ENCODE results near the gene CNTN4. TPM values are rescaled to one million over a fixed set of nuclear protein-coding genes. Genes with fewer than 3 reads are reported as not detected.

Gene CNTN4
- total RNA-seq, 1 donor from 2014 or later, result not detected

DNA sequence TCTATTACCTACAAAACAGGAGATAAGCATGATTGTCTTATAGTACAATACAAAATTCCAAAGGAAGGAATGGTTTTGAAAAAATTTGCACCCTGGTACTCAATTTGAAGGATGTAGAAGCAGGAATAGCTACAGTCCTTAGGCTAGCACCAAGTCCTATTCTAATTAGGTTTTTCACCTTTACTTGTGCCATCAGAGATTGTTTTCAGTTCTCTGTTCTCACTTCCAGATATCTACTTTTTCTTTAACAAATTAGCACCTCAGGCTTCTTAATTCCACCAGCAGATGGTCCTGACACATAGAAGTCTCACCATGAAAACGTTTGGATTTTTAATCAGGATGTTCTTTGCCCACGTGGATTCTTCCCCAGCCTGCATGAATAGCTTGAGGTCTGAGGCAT is 967.7 kb downstream of the CNTN4 start:
- no peak overlapping the region for H2AFZ ChIP-seq (ENCODE audit: low read depth, low read length)
- Mint-ChIP-seq H3K27ac (ENCODE audit: unreplicated experiment) (no peak overlapping the region), H3K9me3 (ENCODE audit: unreplicated experiment) (peaks cover 6% of the 10 kb centered on the region), H3K4me1 (ENCODE audit: low read depth, unreplicated experiment) (no peaks in the 10 kb centered on the region), H3K4me3 (ENCODE audit: unreplicated experiment) (no peak overlapping the region), H3K36me3 (ENCODE audit: low read depth, unreplicated experiment) (no peaks in the 10 kb centered on the region), H3K27me3 (ENCODE audit: low read depth, unreplicated experiment) (no peaks in the 10 kb centered on the region)
- H3K4me1 ChIP-seq (ENCODE audit: insufficient read depth, low read length), result no peaks in the 10 kb centered on the region
- no peak overlapping the region for H3K9ac ChIP-seq (ENCODE audit: low read length)
- FAIRE-seq, result no peak
- H3K27ac ChIP-seq (ENCODE audit: low read depth, low read length), result no peak overlapping the region
- no peaks in the 10 kb centered on the region for H3K27me3 ChIP-seq (ENCODE audit: insufficient read depth, low read length)
- H3K36me3 ChIP-seq (ENCODE audit: insufficient read depth, low read length), result no peaks in the 10 kb centered on the region
- no peaks in the 10 kb centered on the region for H3K9me3 ChIP-seq (ENCODE audit: insufficient read depth, low read depth, low read length)
- TF ChIP-seq EZH2 (IDR thresholded peaks at IDR 0.05; ENCODE audit: insufficient read depth, low read length), result no peak
- TF ChIP-seq, protein P1, sequence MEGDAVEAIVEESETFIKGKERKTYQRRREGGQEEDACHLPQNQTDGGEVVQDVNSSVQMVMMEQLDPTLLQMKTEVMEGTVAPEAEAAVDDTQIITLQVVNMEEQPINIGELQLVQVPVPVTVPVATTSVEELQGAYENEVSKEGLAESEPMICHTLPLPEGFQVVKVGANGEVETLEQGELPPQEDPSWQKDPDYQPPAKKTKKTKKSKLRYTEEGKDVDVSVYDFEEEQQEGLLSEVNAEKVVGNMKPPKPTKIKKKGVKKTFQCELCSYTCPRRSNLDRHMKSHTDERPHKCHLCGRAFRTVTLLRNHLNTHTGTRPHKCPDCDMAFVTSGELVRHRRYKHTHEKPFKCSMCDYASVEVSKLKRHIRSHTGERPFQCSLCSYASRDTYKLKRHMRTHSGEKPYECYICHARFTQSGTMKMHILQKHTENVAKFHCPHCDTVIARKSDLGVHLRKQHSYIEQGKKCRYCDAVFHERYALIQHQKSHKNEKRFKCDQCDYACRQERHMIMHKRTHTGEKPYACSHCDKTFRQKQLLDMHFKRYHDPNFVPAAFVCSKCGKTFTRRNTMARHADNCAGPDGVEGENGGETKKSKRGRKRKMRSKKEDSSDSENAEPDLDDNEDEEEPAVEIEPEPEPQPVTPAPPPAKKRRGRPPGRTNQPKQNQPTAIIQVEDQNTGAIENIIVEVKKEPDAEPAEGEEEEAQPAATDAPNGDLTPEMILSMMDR (IDR thresholded peaks at IDR 0.05; ENCODE audit: insufficient read depth, low read depth, low read length), result no peak
- H3K4me2 ChIP-seq (ENCODE audit: low read length), result no peak overlapping the region
- no peak for DNase-seq (ENCODE audit: low read depth)
- H3K79me2 ChIP-seq (ENCODE audit: insufficient read depth, low read length), result no peaks in the 10 kb centered on the region
- H3K4me3 ChIP-seq (ENCODE audit: insufficient read depth, low read depth, low read length), result no peak overlapping the region
- no peaks in the 10 kb centered on the region for H4K20me1 ChIP-seq (ENCODE audit: insufficient read depth, low read length)

DNA sequence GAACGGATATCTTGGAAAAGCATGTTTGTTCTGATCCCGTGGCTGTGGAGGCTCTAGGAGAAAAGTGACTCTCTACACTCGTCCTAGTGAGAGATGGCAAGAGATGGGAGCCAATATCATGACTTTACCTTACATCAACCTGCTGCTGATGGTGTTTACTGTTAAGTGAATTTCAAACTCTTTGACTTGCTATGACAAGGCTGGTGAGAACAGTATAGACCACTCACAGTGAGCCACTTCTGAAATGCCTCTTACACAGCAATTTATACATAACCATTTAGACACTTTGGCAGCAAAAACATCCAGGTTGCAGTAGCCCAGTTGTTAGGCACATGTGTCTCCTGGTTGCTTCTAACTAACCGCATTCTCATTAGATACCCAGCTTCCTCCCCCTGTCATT is 968.2 kb downstream of the CNTN4 start:
- Histone ChIP-seq H3K9me3 (ENCODE audit: insufficient read depth, low read depth, low read length) (no peaks in the 10 kb centered on the region), H2AFZ (ENCODE audit: low read depth, low read length) (no peak overlapping the region), H3K4me3 (ENCODE audit: insufficient read depth, low read depth, low read length) (no peak overlapping the region), H4K20me1 (ENCODE audit: insufficient read depth, low read length) (no peaks in the 10 kb centered on the region), H3K4me2 (ENCODE audit: low read length) (no peak overlapping the region), H3K79me2 (ENCODE audit: insufficient read depth, low read length) (no peaks in the 10 kb centered on the region), H3K27me3 (ENCODE audit: insufficient read depth, low read length) (no peaks in the 10 kb centered on the region), H3K36me3 (ENCODE audit: insufficient read depth, low read length) (no peaks in the 10 kb centered on the region), H3K4me1 (ENCODE audit: insufficient read depth, low read length) (no peaks in the 10 kb centered on the region), H3K9ac (ENCODE audit: low read length) (no peak overlapping the region), H3K27ac (ENCODE audit: low read depth, low read length) (no peak overlapping the region)
- no peak for TF ChIP-seq EZH2 (IDR thresholded peaks at IDR 0.05; ENCODE audit: insufficient read depth, low read length)
- TF ChIP-seq, protein P1 (IDR thresholded peaks at IDR 0.05; ENCODE audit: insufficient read depth, low read depth, low read length), result no peak
- Mint-ChIP-seq H3K9me3 (ENCODE audit: unreplicated experiment) (peaks cover 6% of the 10 kb centered on the region), H3K36me3 (ENCODE audit: low read depth, unreplicated experiment) (no peaks in the 10 kb centered on the region), H3K4me1 (ENCODE audit: low read depth, unreplicated experiment) (no peaks in the 10 kb centered on the region), H3K4me3 (ENCODE audit: unreplicated experiment) (no peak overlapping the region), H3K27me3 (ENCODE audit: low read depth, unreplicated experiment) (no peaks in the 10 kb centered on the region), H3K27ac (ENCODE audit: unreplicated experiment) (no peak overlapping the region)
- FAIRE-seq (no peak), DNase-seq (ENCODE audit: low read depth) (no peak)

DNA sequence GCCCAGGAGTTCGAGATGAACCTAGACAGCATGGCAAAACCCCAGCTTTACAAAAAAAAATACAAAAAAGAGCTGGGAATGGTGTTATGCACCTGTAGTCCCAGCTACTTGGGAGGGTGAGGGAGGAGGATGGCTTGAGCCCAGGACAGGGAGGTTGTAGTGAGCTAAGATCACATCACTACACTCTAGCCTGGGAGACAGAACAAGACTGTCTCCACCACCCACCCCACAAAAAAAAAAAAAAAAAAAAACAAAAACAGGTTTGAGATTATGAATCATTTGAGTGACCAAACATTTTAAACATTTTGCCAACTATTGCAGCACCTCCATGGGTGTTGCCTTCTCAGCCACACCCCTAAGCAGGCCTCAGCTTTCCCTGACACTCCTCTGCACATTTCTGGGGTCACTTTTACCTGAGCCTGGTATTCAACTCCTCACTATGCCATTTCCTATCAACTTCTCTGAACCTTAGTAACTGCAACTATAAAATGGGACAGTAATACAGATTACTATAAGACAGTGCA is 969.8 kb downstream of the CNTN4 start:
- Histone ChIP-seq H3K9ac (ENCODE audit: low read length) (no peak overlapping the region), H3K9me3 (ENCODE audit: insufficient read depth, low read depth, low read length) (no peaks in the 10 kb centered on the region), H3K4me1 (ENCODE audit: insufficient read depth, low read length) (no peaks in the 10 kb centered on the region), H3K27ac (ENCODE audit: low read depth, low read length) (no peak overlapping the region), H3K27me3 (ENCODE audit: insufficient read depth, low read length) (no peaks in the 10 kb centered on the region), H2AFZ (ENCODE audit: low read depth, low read length) (no peak overlapping the region), H3K79me2 (ENCODE audit: insufficient read depth, low read length) (no peaks in the 10 kb centered on the region), H3K36me3 (ENCODE audit: insufficient read depth, low read length) (no peaks in the 10 kb centered on the region), H3K4me2 (ENCODE audit: low read length) (no peak overlapping the region), H4K20me1 (ENCODE audit: insufficient read depth, low read length) (no peaks in the 10 kb centered on the region), H3K4me3 (ENCODE audit: insufficient read depth, low read depth, low read length) (no peak overlapping the region)
- H3K4me3 Mint-ChIP-seq (ENCODE audit: unreplicated experiment), result no peak overlapping the region
- peaks cover 9% of the 10 kb centered on the region for H3K9me3 Mint-ChIP-seq (ENCODE audit: unreplicated experiment)
- H3K27me3 Mint-ChIP-seq (ENCODE audit: low read depth, unreplicated experiment), result no peaks in the 10 kb centered on the region
- no peaks in the 10 kb centered on the region for H3K36me3 Mint-ChIP-seq (ENCODE audit: low read depth, unreplicated experiment)
- DNase-seq (ENCODE audit: low read depth), result no peak
- FAIRE-seq, result no peak
- H3K4me1 Mint-ChIP-seq (ENCODE audit: low read depth, unreplicated experiment), result no peaks in the 10 kb centered on the region
- no peak overlapping the region for H3K27ac Mint-ChIP-seq (ENCODE audit: unreplicated experiment)
- no peak for TF ChIP-seq EZH2 (IDR thresholded peaks at IDR 0.05; ENCODE audit: insufficient read depth, low read length)
- TF ChIP-seq, protein P1 (IDR thresholded peaks at IDR 0.05; ENCODE audit: insufficient read depth, low read depth, low read length), result no peak
